NCI-H1092 treated with DMSO at 0.1 percent for 48 hours (cell line): Measurements from ENCODE around the gene MAP3K3.
A peak's percentile ranks its signal among the peaks of the same experiment; 100 is the strongest.

ENCODE experiments used
- DNase-seq: peaks from one replicate; lab custom pipeline; 2025; lab: John Stamatoyannopoulos, UW

MAP3K3 gene

DNA sequence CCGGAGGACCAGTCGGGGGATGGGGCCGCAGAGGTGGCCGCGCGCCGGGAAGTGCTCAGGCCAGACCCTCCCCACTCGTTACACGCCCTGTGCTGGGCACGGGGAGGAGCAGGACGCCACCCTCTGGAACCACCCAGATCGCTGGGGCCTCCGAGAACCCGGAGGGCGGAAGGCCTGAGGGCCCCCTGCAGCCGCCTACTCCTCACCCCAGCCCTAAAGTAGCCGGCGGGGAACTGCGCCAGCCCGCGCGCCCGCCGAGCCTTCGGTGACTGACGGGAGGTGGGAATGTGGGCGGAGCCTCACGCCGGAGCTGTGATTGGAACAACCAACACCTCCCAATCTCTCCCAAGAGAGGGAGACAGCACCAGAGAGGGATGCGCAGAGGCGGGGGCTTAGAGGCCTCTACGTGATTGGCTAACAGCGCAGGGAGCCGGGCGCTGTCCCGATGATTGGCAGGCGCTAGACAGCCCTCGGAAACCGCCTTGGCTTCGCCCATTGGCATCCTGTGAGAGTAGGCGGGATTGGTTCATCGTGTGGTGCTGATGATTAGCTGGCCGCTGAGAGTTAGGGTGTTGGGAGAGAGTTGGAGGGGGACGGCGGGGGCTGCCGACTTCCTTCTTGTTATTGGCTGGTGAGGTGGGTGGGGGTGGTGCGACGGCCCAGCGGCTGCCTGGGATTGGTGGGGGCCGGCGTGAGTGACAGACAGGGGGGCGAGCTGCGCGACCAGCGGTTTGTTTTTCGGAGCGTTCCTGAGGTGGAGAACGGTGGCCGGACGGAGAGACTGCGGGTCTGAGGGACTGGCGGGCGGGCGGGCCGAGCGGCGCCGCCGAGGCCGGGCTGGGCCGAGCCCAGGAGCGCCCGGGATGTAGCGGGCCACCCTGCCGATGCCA, at the start of gene MAP3K3:
Gene MAP3K3 (plus strand): TSS at position 734 of the 890 bp plus-strand sequence. CDS start 343 bp downstream, outside the sequence.
- DNase-seq, result peak; percentile 100

DNA sequence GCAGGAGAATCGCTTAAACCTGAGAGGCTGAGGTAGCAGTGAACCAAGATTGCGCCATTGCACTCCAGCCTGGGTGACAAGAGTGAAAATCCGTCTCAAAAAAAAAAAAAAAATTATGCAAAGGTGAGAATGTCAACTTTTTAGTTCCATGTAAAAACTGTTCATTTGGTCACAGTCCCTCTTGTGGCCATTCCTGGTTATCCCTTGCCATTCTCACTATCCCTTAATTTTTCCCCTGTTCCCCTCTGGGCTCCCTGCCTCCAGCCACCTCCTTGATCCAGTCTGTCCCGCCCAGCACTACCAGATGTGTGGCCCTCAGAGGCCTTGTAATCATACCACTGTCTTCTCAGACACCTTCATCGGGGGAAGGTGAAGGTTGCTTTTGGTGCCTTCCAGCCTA, 48.6 kb upstream of the MAP3K3 start:
- DNase-seq, result no peak

DNA sequence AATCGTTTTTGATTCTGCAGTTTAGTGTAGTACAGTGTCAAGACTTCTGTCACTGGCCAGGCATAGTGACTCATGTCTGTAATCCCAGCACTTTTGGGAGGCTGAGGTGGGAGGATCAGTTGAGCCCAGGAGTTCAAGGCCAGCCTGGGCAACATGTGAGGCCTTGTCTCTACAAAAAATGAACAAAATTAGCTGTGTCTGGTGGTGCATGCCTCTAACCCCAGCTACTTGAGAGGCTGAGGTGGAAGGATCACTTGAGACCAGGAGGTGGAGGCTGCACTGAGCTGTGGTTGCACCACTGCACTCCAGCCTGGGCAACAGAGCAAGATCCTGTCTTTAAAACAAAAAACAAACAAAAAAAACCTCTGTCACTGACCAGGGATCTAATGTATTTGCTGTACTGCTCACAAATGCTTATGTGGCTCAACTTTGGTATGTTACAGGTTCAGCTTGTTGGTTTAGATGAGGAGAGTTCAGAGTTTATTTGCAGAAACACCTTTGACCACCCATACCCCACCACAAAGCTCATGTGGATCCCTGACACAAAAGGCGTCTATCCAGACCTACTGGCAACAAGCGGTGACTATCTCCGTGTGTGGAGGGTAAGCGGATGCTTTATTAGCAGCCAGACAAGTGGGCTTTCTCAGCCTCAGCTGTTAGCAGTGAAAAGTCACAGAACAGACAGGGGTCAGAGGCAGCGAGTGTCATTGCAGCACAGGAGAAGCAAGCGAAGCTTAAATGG, 44.0 kb upstream of the MAP3K3 start:
- no peak for DNase-seq

DNA sequence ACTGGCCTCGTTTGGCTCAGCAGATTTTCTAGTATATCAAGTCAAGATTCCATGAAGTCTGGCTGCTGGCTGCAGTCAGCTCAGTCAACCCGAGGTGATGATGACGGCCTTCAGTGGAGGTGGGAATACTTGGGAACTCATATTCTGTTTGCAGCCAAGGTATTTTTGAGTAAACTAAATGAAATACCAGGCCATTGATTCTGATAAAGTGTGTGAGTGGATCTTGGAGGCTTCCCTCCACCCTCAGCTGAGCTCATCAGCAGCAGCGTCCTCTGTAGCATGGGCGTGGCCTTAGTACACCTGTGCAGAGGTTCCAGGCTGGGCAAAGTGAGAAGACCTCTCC, 43.5 kb upstream of the MAP3K3 start:
- DNase-seq, result no peak

DNA sequence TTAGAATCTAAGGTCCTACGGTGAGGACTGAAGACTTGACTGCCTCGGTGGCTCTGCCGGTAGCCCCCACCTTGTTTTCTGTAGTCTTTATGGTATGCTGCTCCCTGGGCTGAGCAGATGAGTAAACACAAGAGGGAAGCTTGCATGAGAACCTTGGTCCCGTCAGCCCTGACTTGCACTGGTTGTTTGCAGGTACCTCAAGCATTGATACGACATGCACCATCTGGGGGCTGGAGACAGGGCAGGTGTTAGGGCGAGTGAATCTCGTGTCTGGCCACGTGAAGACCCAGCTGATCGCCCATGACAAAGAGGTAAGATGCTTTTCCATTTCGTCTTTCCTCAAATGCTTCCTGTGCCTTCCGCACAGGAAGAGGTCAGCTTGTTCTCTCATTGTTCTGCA, 42.6 kb upstream of the MAP3K3 start:
- no peak for DNase-seq

DNA sequence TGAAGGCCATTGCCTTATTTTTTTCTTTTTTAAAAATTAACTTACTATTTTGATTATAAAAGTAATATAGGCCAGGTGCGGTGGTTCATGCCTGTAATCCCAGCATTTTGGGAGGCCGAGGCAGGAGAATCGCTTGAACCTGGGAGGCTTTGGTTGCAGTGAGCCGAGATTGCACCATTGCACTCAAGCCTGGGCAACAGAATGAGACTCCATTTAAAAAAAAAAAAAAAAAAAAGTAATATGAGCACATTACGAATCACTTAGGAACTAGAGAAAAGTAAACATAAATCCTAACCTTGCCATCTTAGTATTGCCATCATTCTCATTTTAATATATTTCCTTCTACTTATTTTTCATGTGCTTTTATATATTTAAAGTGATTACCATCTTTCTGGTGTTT, 34.4 kb upstream of the MAP3K3 start:
- DNase-seq, result no peak

DNA sequence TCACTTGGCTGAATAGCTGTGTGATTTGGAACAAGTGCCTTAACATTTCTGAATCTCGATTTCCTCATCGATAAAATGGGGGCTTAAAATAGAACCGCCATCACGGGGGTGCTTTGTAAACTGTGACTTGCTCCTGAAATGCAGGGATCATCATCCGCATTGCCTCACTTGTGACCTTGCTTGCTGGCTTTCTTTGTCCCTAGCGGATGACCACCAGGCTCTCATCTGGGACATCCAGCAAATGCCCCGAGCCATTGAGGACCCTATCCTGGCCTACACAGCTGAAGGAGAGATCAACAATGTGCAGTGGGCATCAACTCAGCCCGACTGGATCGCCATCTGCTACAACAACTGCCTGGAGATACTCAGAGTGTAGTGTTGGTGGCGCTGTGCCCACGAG, 33.4 kb upstream of the MAP3K3 start:
- DNase-seq, result peak; percentile 3

DNA sequence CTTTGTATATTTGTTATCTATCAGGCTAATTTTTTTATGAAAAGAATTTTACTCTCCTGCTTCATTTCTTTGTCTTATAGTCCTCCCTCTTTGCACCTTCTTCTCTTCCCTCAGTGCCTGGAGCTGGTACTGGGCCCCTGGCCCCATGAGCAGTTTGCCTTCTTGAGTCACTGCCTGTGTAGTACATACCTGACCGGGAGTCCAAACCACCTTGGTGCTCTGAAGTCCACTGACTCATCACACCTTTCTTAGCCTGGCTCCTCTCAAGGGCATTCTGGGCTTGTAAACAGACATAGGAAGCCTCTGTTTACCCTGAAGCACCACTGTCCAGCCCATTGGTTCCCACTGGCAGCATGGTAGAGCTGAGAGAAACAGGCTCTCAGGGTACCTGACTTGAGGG, 32.6 kb upstream of the MAP3K3 start:
- no peak for DNase-seq

DNA sequence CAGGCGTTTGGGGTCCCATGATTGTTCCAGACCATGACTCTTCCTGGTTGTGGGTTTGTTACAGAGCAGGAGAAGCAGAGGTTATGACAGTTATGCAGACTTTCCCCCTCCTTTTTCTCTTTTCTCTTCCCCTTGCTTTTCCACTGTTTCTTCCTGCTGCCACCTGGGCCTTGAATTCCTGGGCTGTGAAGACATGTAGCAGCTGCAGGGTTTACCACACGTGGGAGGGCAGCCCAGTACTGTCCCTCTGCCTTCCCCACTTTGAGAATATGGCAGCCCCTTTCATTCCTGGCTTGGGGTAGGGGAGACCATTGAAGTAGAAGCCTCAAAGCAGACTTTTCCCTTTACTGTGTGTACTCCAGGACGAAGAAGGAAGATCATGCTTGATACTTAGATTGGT, 29.4 kb upstream of the MAP3K3 start:
- no peak for DNase-seq

DNA sequence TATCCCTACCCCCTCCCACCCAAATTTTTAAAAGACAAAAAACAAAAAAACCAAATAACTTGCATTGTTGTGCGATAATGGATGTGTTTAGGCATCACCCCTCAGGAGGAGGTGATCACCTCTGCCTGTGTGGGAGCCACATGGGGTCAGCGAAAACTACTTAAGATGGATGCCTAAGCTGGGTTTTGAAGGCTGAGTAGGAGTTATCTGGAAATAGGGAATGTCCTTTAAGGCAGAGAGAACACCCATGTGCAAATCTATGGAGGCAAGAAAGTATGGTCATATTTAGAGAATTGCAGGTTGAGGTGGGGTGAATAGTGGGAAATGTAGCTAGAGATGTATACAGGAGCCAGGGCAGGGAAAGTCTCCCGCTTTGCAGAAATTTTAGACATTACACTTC, 27.1 kb upstream of the MAP3K3 start:
- no peak for DNase-seq

DNA sequence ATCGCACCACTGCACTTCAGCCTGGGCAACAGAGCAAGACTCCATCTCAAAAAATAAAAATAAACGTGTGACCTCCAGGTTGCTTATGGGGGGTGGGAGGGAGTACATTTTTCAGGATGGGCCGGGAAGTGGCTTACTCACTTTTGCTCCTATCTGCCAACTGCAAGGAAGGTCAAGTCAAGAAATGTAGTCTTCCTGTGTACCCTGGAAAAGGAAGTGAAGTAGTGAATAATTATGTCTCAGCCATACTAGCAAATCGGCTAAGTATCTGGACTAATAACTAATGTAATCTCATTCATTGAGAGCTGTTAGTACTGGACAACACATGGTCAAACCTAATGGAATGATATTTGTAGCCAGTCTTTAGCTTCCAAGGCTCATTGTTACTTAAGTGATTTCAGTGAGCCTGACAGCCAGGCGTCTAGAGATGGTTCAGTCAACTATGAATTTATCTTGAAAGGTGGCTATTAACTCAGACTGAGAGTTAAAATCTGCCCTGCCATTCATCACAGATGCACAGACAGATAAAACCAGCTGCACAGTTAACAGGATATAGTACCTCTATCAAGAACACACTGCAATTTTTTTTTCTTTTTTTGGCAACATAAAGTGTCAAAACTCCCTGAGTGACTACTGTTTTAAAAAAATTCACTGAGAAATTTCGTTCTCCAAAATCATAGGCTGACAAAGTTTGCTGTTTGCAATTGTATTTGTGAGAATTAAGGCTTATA, 25.2 kb upstream of the MAP3K3 start:
- no peak for DNase-seq

DNA sequence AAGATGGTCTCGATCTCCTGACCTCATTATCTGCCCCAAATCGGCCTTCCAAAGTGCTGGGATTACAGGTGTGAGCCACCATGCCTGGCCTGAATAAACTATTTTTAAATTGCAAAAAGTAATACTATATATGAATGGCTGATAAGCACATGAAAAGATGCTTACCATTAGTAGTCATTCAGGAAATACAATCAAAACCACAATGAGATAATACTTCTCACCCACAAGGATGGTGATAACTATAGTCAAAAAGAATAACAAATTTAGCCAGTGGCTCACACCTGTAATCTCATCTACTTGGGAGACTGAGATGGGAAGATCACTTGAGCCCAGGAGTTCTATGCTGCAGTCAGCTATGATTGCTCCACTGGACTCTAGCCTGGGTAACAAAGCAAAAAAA, 23.9 kb upstream of the MAP3K3 start:
- DNase-seq, result no peak

DNA sequence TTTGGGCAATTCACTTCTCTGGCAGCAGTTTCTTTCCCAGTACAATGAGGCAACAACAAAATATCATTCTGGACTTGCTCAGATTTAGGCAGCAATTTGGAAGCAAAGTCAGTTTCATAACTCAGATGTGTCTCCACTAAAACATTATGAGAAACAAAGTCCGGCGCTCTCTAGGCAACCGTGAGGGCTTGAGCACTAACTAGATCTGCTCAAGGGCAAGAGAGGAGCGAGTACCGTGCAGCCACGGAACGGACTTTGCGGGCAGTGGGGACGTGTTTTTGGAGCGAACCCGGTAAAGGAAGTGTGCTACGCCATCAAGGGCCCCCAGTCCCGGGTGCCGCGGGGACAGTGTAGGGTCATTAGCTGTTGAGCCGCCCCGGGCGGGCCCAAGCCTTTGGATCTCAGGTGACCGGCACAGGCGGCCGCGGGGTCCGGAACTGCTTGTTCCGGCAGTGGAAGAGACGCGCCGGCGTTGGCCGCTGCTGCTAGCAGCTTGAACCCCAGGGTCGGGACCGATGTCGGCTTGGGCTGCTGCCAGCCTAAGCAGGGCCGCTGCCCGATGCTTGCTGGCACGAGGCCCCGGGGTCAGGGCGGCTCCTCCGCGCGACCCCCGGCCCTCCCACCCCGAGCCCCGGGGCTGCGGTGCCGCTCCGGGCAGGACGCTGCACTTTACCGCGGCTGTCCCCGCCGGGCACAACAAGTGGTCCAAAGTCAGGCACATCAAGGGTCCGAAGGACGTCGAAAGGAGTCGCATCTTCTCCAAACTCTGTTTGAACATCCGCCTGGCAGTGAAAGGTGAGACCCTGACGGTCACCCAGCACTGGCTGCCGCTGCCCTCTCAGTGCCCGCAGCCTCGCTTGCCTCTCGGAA, 21.4 kb upstream of the MAP3K3 start, which contains the start of gene TACO1:
Gene TACO1 (plus strand): TSS at position 327 of the 870 bp plus-strand sequence. CDS start 189 bp downstream, at position 516.
- peak; percentile 77 for DNase-seq

DNA sequence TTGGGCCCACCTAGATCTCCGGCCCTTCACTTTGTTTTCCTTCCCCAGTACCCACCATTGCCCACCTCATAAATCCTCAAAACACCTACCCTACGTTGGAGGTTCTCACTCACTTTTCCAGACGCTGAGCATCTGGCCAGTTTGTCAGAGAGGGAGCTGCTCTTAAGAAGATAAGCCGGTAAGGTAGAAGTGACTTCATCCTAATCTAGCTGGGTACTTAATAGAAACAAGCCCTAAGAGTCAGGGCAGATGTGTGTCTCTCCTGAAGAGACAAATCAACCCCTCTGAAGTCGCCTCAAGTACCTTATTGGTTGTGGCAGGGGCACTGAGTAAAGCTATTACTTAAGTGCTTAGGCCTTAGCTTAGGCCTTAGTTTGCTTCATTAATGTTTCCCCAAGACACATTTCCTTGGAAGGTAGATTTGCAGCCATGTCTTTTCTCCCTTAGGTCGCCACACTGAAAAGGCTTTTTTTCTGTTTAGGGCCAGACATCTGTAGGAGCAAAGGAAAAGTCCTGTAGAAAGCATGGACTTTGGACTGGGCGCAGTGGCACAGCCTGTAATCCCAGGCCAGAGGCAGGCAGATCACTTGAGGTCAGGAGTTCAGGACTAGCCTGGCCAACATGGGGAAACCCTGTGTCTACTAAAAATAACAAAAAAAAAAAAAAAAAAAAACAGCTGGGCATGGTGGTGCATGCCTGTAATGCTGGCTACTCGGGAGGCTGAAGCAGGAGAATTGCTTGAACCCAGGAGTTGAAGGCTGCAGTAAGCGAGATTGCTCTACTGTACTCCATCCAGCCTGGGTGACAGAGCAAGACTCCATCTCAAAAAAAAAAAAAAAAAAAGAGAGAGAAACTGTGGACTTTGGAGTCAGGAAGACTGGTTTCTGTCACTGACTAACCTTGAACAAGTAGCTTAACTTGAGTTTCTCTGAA, 20.5 kb upstream of the MAP3K3 start:
- no peak for DNase-seq

DNA sequence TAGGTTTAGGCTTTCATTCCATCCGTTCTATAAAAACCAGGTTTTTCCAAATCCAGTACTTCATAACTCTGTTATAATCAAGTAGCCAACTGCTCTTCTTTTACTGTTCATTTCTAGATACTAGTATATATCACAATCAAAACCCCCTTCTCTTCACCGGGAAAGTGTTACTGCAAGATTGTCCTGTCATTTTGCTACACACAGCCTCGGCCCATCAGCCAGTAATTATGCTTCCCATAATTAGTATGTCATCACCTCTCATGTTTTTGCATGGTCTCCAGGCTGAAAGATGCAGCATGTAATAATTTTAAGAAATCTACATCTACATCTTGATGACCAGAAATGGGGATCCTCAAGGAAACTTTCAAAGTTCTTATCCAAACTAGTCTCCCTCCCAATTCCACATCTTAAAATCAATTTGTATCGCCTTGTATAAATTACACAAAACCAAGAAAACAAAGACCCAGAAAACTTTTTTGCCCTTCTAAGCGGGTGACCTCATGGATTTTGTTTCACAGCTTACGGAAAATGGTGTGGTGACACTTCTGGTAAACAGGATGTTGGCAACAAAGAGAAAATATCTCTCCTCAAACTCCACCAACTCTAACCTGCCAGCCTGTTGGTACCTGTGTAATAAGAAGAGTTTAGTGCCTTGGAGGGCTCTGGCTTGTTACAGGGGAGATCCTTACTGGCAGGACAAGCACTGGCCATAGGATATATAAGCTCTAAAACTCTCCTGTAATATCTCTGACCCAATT, 12.2 kb upstream of the MAP3K3 start:
- DNase-seq, result no peak

DNA sequence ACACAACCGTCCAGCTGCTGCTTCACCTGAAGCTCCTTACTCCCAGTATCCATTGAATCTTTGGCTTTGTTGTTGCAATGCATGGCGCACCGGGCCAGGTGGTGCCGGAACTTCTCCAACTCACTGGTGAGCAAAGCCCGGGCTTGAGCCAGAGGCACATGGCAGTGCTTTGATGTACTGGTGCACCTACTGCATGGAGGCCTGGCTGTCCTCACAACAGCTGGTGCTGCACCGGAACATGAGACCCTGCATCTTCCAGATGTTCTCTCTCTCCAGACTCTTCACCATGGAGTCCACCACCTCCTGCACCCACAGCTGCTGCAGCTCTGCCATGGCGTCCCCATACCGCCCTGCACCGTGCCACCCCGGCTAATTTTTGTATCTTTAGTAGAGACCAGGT, 11.4 kb upstream of the MAP3K3 start:
- no peak for DNase-seq

DNA sequence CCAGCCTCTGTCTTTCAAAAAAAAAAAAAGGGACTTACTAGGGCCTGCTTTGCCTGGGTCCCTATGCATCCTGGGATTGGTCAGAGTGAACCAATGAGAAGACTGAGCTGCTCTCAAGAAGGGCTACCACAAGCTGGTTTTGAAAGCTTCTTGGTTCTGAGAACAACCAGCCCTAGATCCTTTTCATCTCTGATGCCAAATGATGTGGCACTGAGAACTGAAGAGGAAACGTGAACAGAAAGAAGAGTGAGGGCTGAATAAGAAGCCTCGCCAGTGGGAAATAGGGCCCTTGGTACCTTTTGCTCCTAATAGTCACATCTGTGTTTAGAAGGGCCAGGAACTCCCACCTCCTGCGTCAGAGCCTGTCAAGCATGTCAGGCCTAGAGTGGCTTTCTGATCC, 10.9 kb upstream of the MAP3K3 start:
- no peak for DNase-seq

DNA sequence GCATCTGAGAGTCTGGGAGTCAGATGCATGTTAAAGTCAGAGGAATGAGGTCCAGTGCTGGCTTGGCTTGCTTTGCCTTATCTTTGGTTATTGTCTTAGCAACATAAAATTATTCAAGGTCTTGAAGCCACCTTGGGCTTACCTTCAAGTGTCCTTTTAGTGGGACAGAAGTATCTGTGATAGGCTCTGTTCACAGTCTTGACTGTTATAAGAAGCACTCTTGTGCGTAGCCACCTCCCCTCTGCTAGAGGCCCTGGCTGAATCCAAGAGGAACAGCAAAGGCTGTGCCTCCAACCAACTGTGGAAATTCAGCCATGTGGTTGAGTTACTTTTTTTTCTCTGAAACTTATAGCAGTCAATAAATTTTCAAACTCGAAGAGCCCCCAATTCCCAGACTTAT, 8.6 kb upstream of the MAP3K3 start:
- DNase-seq, result no peak

DNA sequence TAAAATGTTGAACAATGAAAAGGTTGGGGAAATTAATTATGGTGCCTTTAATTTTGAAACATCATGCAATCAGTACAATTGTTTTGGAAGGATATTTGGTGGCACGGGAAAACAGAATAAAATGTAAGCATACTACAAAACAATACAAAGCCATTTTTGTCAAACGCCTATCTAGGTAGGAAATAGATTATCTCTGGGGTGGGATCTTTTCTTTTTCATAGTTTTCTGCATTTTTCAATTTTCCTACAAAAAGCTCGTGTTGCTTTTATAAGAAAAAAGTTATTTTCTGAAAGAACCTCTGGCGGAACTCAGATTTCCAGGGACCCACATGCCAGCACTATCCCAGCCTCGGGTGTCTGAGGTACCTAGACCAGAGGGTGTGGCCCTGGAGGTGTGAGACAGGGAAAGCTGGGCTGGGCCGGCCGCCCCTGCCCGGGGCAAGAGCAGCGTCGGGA, 961 bp upstream of the MAP3K3 start:
- DNase-seq, result no peak
